Heart right ventricle (tissue), 16 donors: ENCODE results near the gene TNFAIP8L2. TPM values are rescaled to one million over a fixed set of nuclear protein-coding genes. Genes with fewer than 3 reads are reported as not detected.

Source experiments
- ATAC-seq, 8 donors: fragments of 200-7000 bp; cut with Tn5 transposase; one replicate each; pipeline ENCODE4 v1.9.1; 2020; ENCODE audit warnings: mild to moderate bottlenecking in 8 of 8, moderate library complexity in 8 of 8, moderate number of reproducible peaks in 1 of 8
- DNase-seq, 2 donors: peaks; one replicate each; pipeline ENCODE4 v3.0.0-alpha.2; 2020
- H3K27ac ChIP-seq, 10 donors: fragments of 200-600 bp; sonication (generic) in 2 of 10; one replicate each; pipeline versions ENCODE4 v1.5.0 to v1.8.0; 2020 to 2022; ENCODE audit warnings: mild to moderate bottlenecking in 3 of 10
- H3K27me3 ChIP-seq, 7 donors: fragments of 200-600 bp; one replicate each; pipeline ENCODE4 v1.8.0; 2021 to 2022; ENCODE audit warnings: mild to moderate bottlenecking in 2 of 7
- H3K36me3 ChIP-seq, 9 donors: fragments of 200-600 bp; sonication (generic) in 1 of 9; one replicate each; pipeline versions ENCODE4 v1.5.0 to v1.8.0; 2020 to 2022; ENCODE audit warnings: mild to moderate bottlenecking in 2 of 9
- H3K4me1 ChIP-seq, 9 donors: fragments of 200-600 bp; sonication (generic) in 1 of 9; one replicate each; pipeline versions ENCODE4 v1.5.0 to v1.8.0; 2020 to 2022; ENCODE audit warnings: mild to moderate bottlenecking in 4 of 9
- H3K4me3 ChIP-seq, 10 donors: fragments of 200-600 bp; sonication (generic) in 2 of 10; one replicate each; pipeline versions ENCODE4 v1.5.0 to v1.8.0; 2020 to 2022; ENCODE audit warnings: mild to moderate bottlenecking in 7 of 10, moderate library complexity in 2 of 10
- H3K9me3 ChIP-seq, 11 donors: fragments of 200-600 bp in 10 of 11; sonication (generic) in 2 of 11; one replicate each; pipeline versions ENCODE4 v1.5.0 to v1.8.0; 2013 to 2022; ENCODE audit warnings: mild to moderate bottlenecking in 2 of 11, control low read depth in 1 of 11, moderate library complexity in 1 of 11
- WGBS, 2 donors: extraction: QIAGEN DNeasy Blood & Tissue Kit; methylation state at CpG; one replicate each; pipeline ENCODE4 v1.1.7; 2013; ENCODE audit warnings: inconsistent platforms in 1 of 2; 5-methylcytosine and 5-hydroxymethylcytosine counted together
- intact Hi-C, 10 donors: fragments of 100-400 bp; cut with DNase I; formaldehyde crosslinking; loops; one replicate each; pipeline versions ENCODE4 v1.11.1 to v1.14.2; 2022
- polyA plus RNA-seq, 2 donors: library from polyadenylated mRNA; stranded (reverse); fragments of 200-250 nt; gene quantifications; one replicate each; pipeline ENCODE4 v1.2.3, GENCODE V29; 2013
- total RNA-seq, 10 donors: library from RNA; stranded (reverse); fragmentation: NEBNext Ultra II Directional in 3 of 10; extraction: Animal tissue kit (Norgen Biotek cat#: 25700) in 3 of 10; gene quantifications; one replicate each; pipeline versions ENCODE4 v1.2.1 to v1.2.4, GENCODE V29; 2021 to 2023
- TF ChIP-seq, protein P1 (sequence below), 9 donors: fragments of 200-600 bp; sonication (generic) in 2 of 9; IDR thresholded peaks; one replicate each; pipeline versions ENCODE4 v1.5.0 to v1.8.0; 2021 to 2022; ENCODE audit warnings: antibody characterized with exemption in 9 of 9, mild to moderate bottlenecking in 5 of 9, moderate library complexity in 1 of 9
- donor health status: Arrhythmogenic right ventricular cardiomyopathy.
- donor health status: ischemic (EF 13 %, LVEDD 7.1; RV severe dilation, severe dysfunction).
- donor health status: healthy with polysubstance abuse.
- donor health status: DM: no; HTN: yes; CAD: no.
- donor health status: DM: no; HTN: no; CAD: no.
- donor health status: ischemic (EF 25% LVEDD 6.9; RV normal size, moderate dysfunction).
- donor health status: ischemic (EF 25% LVEDD 5.7; RV mildly dilated, moderate dysfunction).
- donor health status: healthy.
- donor health status: DM: yes; HTN: yes; CAD: no.
- donor health status: Ischemic cardiomyopathy.
- donor health status: ischemic (EF 35%, LVEDD 5.7; RV mildly dilated, moderate dysfunction).
- donor health status: nonischemic (EF 11% LVEDD 7.7; RV severe dilation, severe dysfunction).
- donor health status: DM: yes; HTN: yes; CAD: no.
- donor health status: PGD.
- donor health status: ischemic (EF 29% LVEDD 5.4; RV normal size, mild dysfunction).
- donor health status: nonischemic (EF 23%, LVEDD 6.1; RV moderate dilation, normal function).

TNFAIP8L2 gene
- total and polyA plus RNA-seq, 12 donors: 0.35 to 5.8 (median 1.1) TPM; not detected in 1

- 61 to 76% methylated on average over 61 to 74 of the region's 74 CpGs for WGBS, 2 donors
- Histone ChIP-seq H3K27me3 (no peaks in the 10 kb centered on the region), H3K36me3 (peaks cover 0 to 56% (median 21%) of the 10 kb centered on the region in 9 donors), H3K4me3 (peak overlapping the region in 7 of 10 donors; percentile 10 to 52 (median 44)), H3K9me3 (no peaks in the 10 kb centered on the region), H3K4me1 (peaks cover 0 to 37% (median 15%) of the 10 kb centered on the region in 9 donors), H3K27ac (peak overlapping the region in 7 of 10 donors; percentile 47 to 72 (median 61))
- TF ChIP-seq, protein P1, sequence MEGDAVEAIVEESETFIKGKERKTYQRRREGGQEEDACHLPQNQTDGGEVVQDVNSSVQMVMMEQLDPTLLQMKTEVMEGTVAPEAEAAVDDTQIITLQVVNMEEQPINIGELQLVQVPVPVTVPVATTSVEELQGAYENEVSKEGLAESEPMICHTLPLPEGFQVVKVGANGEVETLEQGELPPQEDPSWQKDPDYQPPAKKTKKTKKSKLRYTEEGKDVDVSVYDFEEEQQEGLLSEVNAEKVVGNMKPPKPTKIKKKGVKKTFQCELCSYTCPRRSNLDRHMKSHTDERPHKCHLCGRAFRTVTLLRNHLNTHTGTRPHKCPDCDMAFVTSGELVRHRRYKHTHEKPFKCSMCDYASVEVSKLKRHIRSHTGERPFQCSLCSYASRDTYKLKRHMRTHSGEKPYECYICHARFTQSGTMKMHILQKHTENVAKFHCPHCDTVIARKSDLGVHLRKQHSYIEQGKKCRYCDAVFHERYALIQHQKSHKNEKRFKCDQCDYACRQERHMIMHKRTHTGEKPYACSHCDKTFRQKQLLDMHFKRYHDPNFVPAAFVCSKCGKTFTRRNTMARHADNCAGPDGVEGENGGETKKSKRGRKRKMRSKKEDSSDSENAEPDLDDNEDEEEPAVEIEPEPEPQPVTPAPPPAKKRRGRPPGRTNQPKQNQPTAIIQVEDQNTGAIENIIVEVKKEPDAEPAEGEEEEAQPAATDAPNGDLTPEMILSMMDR (IDR thresholded peaks at IDR 0.05): no peak
- DNase-seq: no peak
- intact Hi-C loops: no loop called here
- ATAC-seq: peak in 2 of 8 donors; percentile 5 to 27
Observed at GRCh38 chr1:151132335-151133017, 24.0 kb upstream of the TNFAIP8L2 start.

GRCh38 chr1:151133018-151133806 is 23.2 kb upstream of the TNFAIP8L2 start:
- intact Hi-C loops: no loop called here

GRCh38 chr1:151134396-151134795 is 22.1 kb upstream of the TNFAIP8L2 start:
- WGBS, 2 donors: 73 to 80% methylated on average over 3 of the region's 3 CpGs
- Histone ChIP-seq H3K4me1 (peaks cover 0 to 47% (median 11%) of the 10 kb centered on the region in 9 donors), H3K36me3 (peaks cover 0 to 73% (median 24%) of the 10 kb centered on the region in 9 donors), H3K27me3 (no peaks in the 10 kb centered on the region), H3K4me3 (no peak overlapping the region), H3K9me3 (no peaks in the 10 kb centered on the region), H3K27ac (peak overlapping the region in 1 of 10 donors; percentile 6)
- no peak for DNase-seq
- intact Hi-C loops: no loop called here
- TF ChIP-seq, protein P1 (IDR thresholded peaks at IDR 0.05): no peak
- no peak for ATAC-seq

More at GRCh38 chr1:151133018-151133806, 23.2 kb upstream of the TNFAIP8L2 start:
- TF ChIP-seq, protein P1 (IDR thresholded peaks at IDR 0.05): no peak
- ATAC-seq: peak in 3 of 8 donors; percentile 4 to 29 (median 10)
- no peak overlapping the region for H3K4me3 ChIP-seq
- no peaks in the 10 kb centered on the region for H3K9me3 ChIP-seq
- H3K4me1 ChIP-seq: peaks cover 0 to 43% (median 19%) of the 10 kb centered on the region in 9 donors
- peaks cover 0 to 61% (median 21%) of the 10 kb centered on the region in 9 donors for H3K36me3 ChIP-seq
- WGBS, 2 donors: 76 to 79% methylated on average over 51 to 63 of the region's 65 CpGs
- no peak overlapping the region for H3K27ac ChIP-seq
- no peaks in the 10 kb centered on the region for H3K27me3 ChIP-seq
- DNase-seq: no peak

- intact Hi-C loops: no loop called here
- DNase-seq (no peak), ATAC-seq (no peak)
- peaks cover 0 to 47% (median 11%) of the 10 kb centered on the region in 9 donors for H3K4me1 ChIP-seq
- H3K4me3 ChIP-seq: no peak overlapping the region
- no peaks in the 10 kb centered on the region for H3K27me3 ChIP-seq
- peaks cover 0 to 78% (median 30%) of the 10 kb centered on the region in 9 donors for H3K36me3 ChIP-seq
- TF ChIP-seq, protein P1 (IDR thresholded peaks at IDR 0.05): no peak
- H3K27ac ChIP-seq: peak overlapping the region in 1 of 10 donors; percentile 6
- 94 to 95% methylated on average over 7 of the region's 7 CpGs for WGBS, 2 donors
- no peaks in the 10 kb centered on the region for H3K9me3 ChIP-seq
Observed at GRCh38 chr1:151134991-151135390, 21.5 kb upstream of the TNFAIP8L2 start.
